ENCODE measurements around the gene DMRT3. TPM values are rescaled to one million over a fixed set of nuclear protein-coding genes. Genes with fewer than 3 reads are reported as not detected.

DMRT3 gene
- total and polyA plus RNA-seq, 9 of the 15 experiments (the other 6 are each of a cell fraction or from before 2014, with no cell fraction given): not detected

GRCh38 chr9:1005043-1005667 lies 28.7 kb downstream of the DMRT3 start:
- no peaks in the 10 kb centered on the region for H3K9me3 ChIP-seq (replicated peaks; ENCODE audit: control insufficient read depth, insufficient read depth, low read depth, low read length)
- no peak overlapping the region for H3K27ac ChIP-seq (ENCODE audit: extremely low read depth, low read depth, low read length)
- ChIA-PET POLR2A (no interaction called here), CTCF (ENCODE audit: low intra/inter-chr PET ratio) (interaction anchor here (1.0 kb wide), 1 partner anchor 112 kb away, joined by 3 read pairs; no protein-coding TSS in a partner anchor)
- H4K20me1 ChIP-seq (replicated peaks; ENCODE audit: control insufficient read depth, insufficient read depth, low read length): no peaks in the 10 kb centered on the region
- no peaks in the 10 kb centered on the region for H3K9me1 ChIP-seq (ENCODE audit: control insufficient read depth, insufficient read depth, low read length)
- H3K4me3 ChIP-seq: no peak overlapping the region
- TF ChIP-seq CHD1 (IDR thresholded peaks at IDR 0.05; ENCODE audit: low read length) (no peak), THAP7 (CRISPR knock-in tag; IDR thresholded peaks at IDR 0.05) (no peak), TEAD4 (IDR thresholded peaks at IDR 0.05; ENCODE audit: low read length) (peak; percentile 8; the same call in 1 of the 2 replicates), TEAD4 (CRISPR knock-in tag; IDR thresholded peaks at IDR 0.05; ENCODE audit: borderline replicate concordance) (no peak), FOXO4 (CRISPR knock-in tag; IDR thresholded peaks at IDR 0.05) (no peak), CTCF (IDR thresholded peaks at IDR 0.05 in 2 of 3, conservative IDR thresholded peaks at IDR 0.05 in 1 of 3; ENCODE audit: insufficient read depth in 2 of 3, low read depth in 1 of 3, low read length in 3 of 3) (peak; percentile 49 to 55 (median 50); a peak in 5 of 6 replicates), SOX6 (IDR thresholded peaks at IDR 0.05) (no peak), CBX8 (IDR thresholded peaks at IDR 0.05; ENCODE audit: borderline replicate concordance, extremely low read depth, low read depth, low read length, poor library complexity, severe bottlenecking) (no peak), MAFG (tag; conservative IDR thresholded peaks at IDR 0.05) (0 out of 2 replicates have a peak, but pooled peaks have one; percentile 11), TGIF2 (CRISPR knock-in tag; IDR thresholded peaks at IDR 0.05) (no peak), NFE2 (IDR thresholded peaks at IDR 0.05; ENCODE audit: low read depth) (peak; percentile 83), RAD21 (CRISPR knock-in tag; conservative IDR thresholded peaks at IDR 0.05 in 1 of 2, IDR thresholded peaks at IDR 0.05 in 1 of 2) (peak; percentile 17 to 52; a peak in 3 of 4 replicates), MAFK (IDR thresholded peaks at IDR 0.05; ENCODE audit: low read length) (peak; percentile 22; the same call in 1 of the 2 replicates)
- BruUV-seq (replicated peaks): no TSS peak
- ATAC-seq: peak; percentile 71
- intact Hi-C loops (cut with micrococcal nuclease): loop anchor here (1.0 to 5.0 kb wide), 2 partner anchors 113 to 393 kb away; no protein-coding TSS in a partner anchor
- in situ Hi-C loops (cut with MboI): loop anchor here (5.0 kb wide), 1 partner anchor 123 kb away; no protein-coding TSS in a partner anchor
- H3K9ac ChIP-seq (ENCODE audit: insufficient read depth in 1 of 2, low read depth in 2 of 2, low read length in 2 of 2): no peak overlapping the region
- no peaks in the 10 kb centered on the region for H3K27me3 ChIP-seq (ENCODE audit: control insufficient read depth in 2 of 2, insufficient read depth in 2 of 2, low read length in 2 of 2)
- H3K4me1 ChIP-seq (replicated peaks in 1 of 2; ENCODE audit: control insufficient read depth in 2 of 2, insufficient read depth in 2 of 2, low read length in 2 of 2): no peaks in the 10 kb centered on the region
- 1% methylated on average over 9 of the region's 10 CpGs for WGBS (ENCODE audit: insufficient coverage, low coverage, missing lambda C conversion rate)
- peak; percentile 7 to 36 (median 16) for DNase-seq (ENCODE audit: extremely low read depth in 1 of 4, low spot score in 3 of 4)
- H2AFZ ChIP-seq (ENCODE audit: low read depth, low read length): no peak overlapping the region
- H3K79me2 ChIP-seq (ENCODE audit: control insufficient read depth, insufficient read depth, low read length): no peaks in the 10 kb centered on the region
- no peaks in the 10 kb centered on the region for H3K36me3 ChIP-seq (ENCODE audit: control insufficient read depth, insufficient read depth, low read length)
- H3K4me2 ChIP-seq (ENCODE audit: insufficient read depth, low read length): no peak overlapping the region
- FAIRE-seq: peak; percentile 15

Data from K562 (cell line).